K562 (cell line): ENCODE results near the gene EEF1AKMT4. TPM values are rescaled to one million over a fixed set of nuclear protein-coding genes. Genes with fewer than 3 reads are reported as not detected.

Experiments used
- ARNT ChIP-seq, 2 experiments: fragments of 450-650 bp; IDR thresholded peaks; 2 replicates each; pipeline ENCODE4 v1.6.1; 2016; ENCODE audit warnings: mild to moderate bottlenecking in 1 of 2
- FOSL1 ChIP-seq: fragments of 200-800 bp; sonication (Bioruptor generic); conservative IDR thresholded peaks from 2 replicates; pipeline ENCODE4 v1.6.1; 2016; ENCODE audit warnings: missing genetic modification characterization, missing compliant biosample characterization
- KAT7 ChIP-seq: sonication (generic); formaldehyde crosslinking; IDR thresholded peaks from 2 replicates; pipeline ENCODE4 v1.8.0; 2022; ENCODE audit warnings: missing genetic modification reagents, mild to moderate bottlenecking, borderline replicate concordance
- NFIX ChIP-seq: fragments of 250-450 bp; sonication (Bioruptor Pico); IDR thresholded peaks from 2 replicates; pipeline ENCODE4 v1.4.0; 2020; ENCODE audit warnings: low read depth, mild to moderate bottlenecking, moderate library complexity
- OTX1 ChIP-seq: fragments of 450-650 bp; formaldehyde crosslinking; IDR thresholded peaks from 2 replicates; pipeline ENCODE4 v1.4.0; 2022; ENCODE audit warnings: mild to moderate bottlenecking
- REST ChIP-seq, 2 experiments: fragments of 450-650 bp; formaldehyde crosslinking in 1 of 2; IDR thresholded peaks; 2 replicates each; pipeline versions ENCODE4 v1.4.0 to v1.6.1; 2014 to 2020; ENCODE audit warnings: mild to moderate bottlenecking in 2 of 2, borderline replicate concordance in 1 of 2, low read depth in 1 of 2
- SAP30 ChIP-seq: fragments of 200-600 bp; sonication (generic); IDR thresholded peaks from 2 replicates; pipeline ENCODE4 v1.6.1; 2012; ENCODE audit warnings: borderline replicate concordance, low read depth, mild to moderate bottlenecking, moderate library complexity, low read length, control low read depth, inconsistent platforms; ENCODE audit not compliant: insufficient read depth, poor library complexity, severe bottlenecking
- SUPT5H ChIP-seq: fragments of 450-650 bp; IDR thresholded peaks from 2 replicates; pipeline ENCODE4 v1.6.1; 2016
- ZNF408 ChIP-seq: fragments of 250-450 bp; sonication (Bioruptor Pico); IDR thresholded peaks from 2 replicates; pipeline ENCODE4 v1.4.0; 2020; ENCODE audit warnings: low read depth, mild to moderate bottlenecking, moderate library complexity
- ZNF551 ChIP-seq: fragments of 250-450 bp; sonication (Bioruptor Pico); IDR thresholded peaks from 2 replicates; pipeline ENCODE4 v1.5.0; 2021; ENCODE audit warnings: mild to moderate bottlenecking, moderate library complexity
- ZNF766 ChIP-seq: fragments of 200-800 bp; sonication (Bioruptor generic); conservative IDR thresholded peaks from 2 replicates; pipeline ENCODE4 v1.6.1; 2016; ENCODE audit warnings: missing genetic modification characterization, missing compliant biosample characterization
- ZNF77 ChIP-seq: fragments of 250-450 bp; sonication (Bioruptor Pico); IDR thresholded peaks from 2 replicates; pipeline ENCODE4 v1.5.0; 2020
- polyA plus RNA-seq, 8 experiments: library from polyadenylated mRNA; depleted of rRNA in 4 of 8; stranded (reverse) in 5 of 8; unstranded in 3 of 8; fragments of >200 nt; fragmentation: Nextera tagmentation in 2 of 8; fragmentation: Illumina TruSeq in 1 of 8; extraction: Ambion mirVana in 2 of 8; extraction: Trizol in 1 of 8; gene quantifications; 2 replicates each; pipeline versions ENCODE4 v1.2.1 to v1.2.3, GENCODE V29; 2011 to 2014; ENCODE audit warnings: inconsistent platforms in 1 of 8, missing spikeins in 1 of 8
- total RNA-seq, 7 experiments: library from RNA; depleted of rRNA in 6 of 7; stranded (reverse); fragments of >200 nt in 6 of 7; fragmentation: Illumina TruSeq in 2 of 7; extraction: Trizol in 2 of 7; gene quantifications; 2 replicates each; pipeline versions ENCODE4 v1.2.1 to v1.2.3, GENCODE V29; 2011 to 2021; ENCODE audit warnings: low replicate concordance in 1 of 7
- TF ChIP-seq, protein P1 (sequence below): fragments of 450-650 bp; IDR thresholded peaks from 2 replicates; pipeline ENCODE4 v1.6.1; 2017; ENCODE audit warnings: antibody characterized with exemption
- TF ChIP-seq, protein P2 (sequence below): sonication (generic); formaldehyde crosslinking; IDR thresholded peaks from 2 replicates; pipeline ENCODE4 v1.8.1; 2022; ENCODE audit warnings: missing genetic modification reagents

The EEF1AKMT4 gene
- total and polyA plus RNA-seq, 9 of the 15 experiments (the other 6 are each of a cell fraction or from before 2014, with no cell fraction given), result 10.3 to 49.4 (median 18.9) TPM

DNA sequence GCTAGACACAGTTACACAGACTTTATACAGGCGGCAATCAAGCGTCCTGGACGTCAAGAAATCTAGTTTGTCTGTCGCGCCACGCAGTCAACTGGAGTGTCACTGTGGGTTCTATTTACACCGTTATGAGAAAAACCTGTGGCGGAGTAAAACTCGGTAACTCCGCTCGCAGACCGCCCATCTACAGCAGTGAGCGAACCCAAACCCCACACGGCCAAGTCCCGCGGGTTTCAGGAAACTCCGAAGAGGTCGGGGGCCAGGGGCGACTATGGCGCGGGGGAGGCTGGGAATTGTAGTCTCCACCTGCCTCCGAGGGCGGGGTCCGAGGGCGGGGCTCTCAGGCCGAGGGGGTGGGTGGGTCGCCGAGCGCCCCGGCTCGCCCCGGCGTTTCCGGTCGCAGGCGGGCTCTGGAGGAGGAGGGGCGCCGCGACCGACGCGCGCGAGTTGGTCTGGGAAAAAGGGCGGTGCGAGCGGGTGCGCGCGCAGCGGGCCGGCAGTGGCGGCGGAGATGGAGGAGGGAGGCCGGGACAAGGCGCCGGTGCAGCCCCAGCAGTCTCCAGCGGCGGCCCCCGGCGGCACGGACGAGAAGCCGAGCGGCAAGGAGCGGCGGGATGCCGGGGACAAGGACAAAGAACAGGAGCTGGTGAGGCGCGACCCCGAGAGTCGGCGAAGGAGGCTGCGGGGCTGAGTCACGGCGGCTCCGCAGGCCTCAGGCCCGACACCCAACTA is 49.5 kb downstream of the EEF1AKMT4 start, which contains the start of gene PSMD2 (continued):
- TF ChIP-seq, protein P1, sequence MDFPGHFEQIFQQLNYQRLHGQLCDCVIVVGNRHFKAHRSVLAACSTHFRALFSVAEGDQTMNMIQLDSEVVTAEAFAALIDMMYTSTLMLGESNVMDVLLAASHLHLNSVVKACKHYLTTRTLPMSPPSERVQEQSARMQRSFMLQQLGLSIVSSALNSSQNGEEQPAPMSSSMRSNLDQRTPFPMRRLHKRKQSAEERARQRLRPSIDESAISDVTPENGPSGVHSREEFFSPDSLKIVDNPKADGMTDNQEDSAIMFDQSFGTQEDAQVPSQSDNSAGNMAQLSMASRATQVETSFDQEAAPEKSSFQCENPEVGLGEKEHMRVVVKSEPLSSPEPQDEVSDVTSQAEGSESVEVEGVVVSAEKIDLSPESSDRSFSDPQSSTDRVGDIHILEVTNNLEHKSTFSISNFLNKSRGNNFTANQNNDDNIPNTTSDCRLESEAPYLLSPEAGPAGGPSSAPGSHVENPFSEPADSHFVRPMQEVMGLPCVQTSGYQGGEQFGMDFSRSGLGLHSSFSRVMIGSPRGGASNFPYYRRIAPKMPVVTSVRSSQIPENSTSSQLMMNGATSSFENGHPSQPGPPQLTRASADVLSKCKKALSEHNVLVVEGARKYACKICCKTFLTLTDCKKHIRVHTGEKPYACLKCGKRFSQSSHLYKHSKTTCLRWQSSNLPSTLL, result no peak
- TF ChIP-seq SAP30, result peak; percentile 60
- TF ChIP-seq, protein P2, sequence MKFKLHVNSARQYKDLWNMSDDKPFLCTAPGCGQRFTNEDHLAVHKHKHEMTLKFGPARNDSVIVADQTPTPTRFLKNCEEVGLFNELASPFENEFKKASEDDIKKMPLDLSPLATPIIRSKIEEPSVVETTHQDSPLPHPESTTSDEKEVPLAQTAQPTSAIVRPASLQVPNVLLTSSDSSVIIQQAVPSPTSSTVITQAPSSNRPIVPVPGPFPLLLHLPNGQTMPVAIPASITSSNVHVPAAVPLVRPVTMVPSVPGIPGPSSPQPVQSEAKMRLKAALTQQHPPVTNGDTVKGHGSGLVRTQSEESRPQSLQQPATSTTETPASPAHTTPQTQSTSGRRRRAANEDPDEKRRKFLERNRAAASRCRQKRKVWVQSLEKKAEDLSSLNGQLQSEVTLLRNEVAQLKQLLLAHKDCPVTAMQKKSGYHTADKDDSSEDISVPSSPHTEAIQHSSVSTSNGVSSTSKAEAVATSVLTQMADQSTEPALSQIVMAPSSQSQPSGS (CRISPR knock-in tag), result no peak
- no peak for TF ChIP-seq ZNF408 (CRISPR knock-in tag)
- no peak for TF ChIP-seq ZNF77 (CRISPR knock-in tag)
- TF ChIP-seq FOSL1 (tag), result 0 out of 2 replicates have a peak, but pooled peaks have one; percentile 56
- peak; percentile 84 for TF ChIP-seq SUPT5H
- 0 out of 2 replicates have a peak, but pooled peaks have one; percentile 74 for TF ChIP-seq KAT7
- 0 out of 4 replicates have a peak, but pooled peaks of 1 of the 2 experiments have one; percentile 58 for TF ChIP-seq ARNT (IDR thresholded peaks at IDR 0.05)
- TF ChIP-seq OTX1 (CRISPR knock-in tag), result no peak
- no peak for TF ChIP-seq ZNF551
- no peak for TF ChIP-seq ZNF766
- TF ChIP-seq NFIX (CRISPR knock-in tag), result no peak
- TF ChIP-seq REST (IDR thresholded peaks at IDR 0.05; ENCODE audit: borderline replicate concordance), result no peak
- 0 out of 2 replicates have a peak, but pooled peaks have one; percentile 68 for TF ChIP-seq REST (CRISPR knock-in tag; IDR thresholded peaks at IDR 0.05; ENCODE audit: low read depth)
